SH-SY5Y (cell line): Measurements from ENCODE around the gene CTTN.

ENCODE experiments used
- GATA2 ChIP-seq: IDR thresholded peaks from 2 replicates; pipeline ENCODE4 v1.6.1; 2011; ENCODE audit warnings: mild to moderate bottlenecking, low read depth, low read length
- GATA3 ChIP-seq: IDR thresholded peaks from 2 replicates; pipeline ENCODE4 v1.6.1; 2011; ENCODE audit warnings: low read depth, mild to moderate bottlenecking, low read length, moderate library complexity

GRCh38 chr11:70470127-70470526, 71.8 kb downstream of the CTTN start:
- no peak for TF ChIP-seq GATA3
- no peak for TF ChIP-seq GATA2
